ENCODE measurements around the gene PEX19. TPM values are rescaled to one million over a fixed set of nuclear protein-coding genes. Genes with fewer than 3 reads are reported as not detected.
A peak's percentile ranks its signal among the peaks of the same experiment; 100 is the strongest.

The PEX19 gene, protein sequence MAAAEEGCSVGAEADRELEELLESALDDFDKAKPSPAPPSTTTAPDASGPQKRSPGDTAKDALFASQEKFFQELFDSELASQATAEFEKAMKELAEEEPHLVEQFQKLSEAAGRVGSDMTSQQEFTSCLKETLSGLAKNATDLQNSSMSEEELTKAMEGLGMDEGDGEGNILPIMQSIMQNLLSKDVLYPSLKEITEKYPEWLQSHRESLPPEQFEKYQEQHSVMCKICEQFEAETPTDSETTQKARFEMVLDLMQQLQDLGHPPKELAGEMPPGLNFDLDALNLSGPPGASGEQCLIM
- polyA plus RNA-seq: 49.1 TPM
- long read RNA-seq, donor 1, transcript PEX19-201 (8 exons, 3,661 nt): major isoform, 8 of 9 reads
- long read RNA-seq, donor 1, partial matches to known transcripts: 0 of 9 reads
- long read RNA-seq, donor 1, other reads (novel, unspliced or antisense): 0 of 9 reads
- long read RNA-seq, donor 2, transcript PEX19-201 (8 exons, 3,661 nt): major isoform, 21 of 21 reads
- long read RNA-seq, donor 2, partial matches to known transcripts: 0 of 21 reads
- long read RNA-seq, donor 2, other reads (novel, unspliced or antisense): 0 of 21 reads
- long read RNA-seq, donor 3: 0 reads
- long read RNA-seq, donor 4, partial matches to known transcripts: 0 of 4 reads
- long read RNA-seq, donor 4, other reads (novel, unspliced or antisense): 0 of 4 reads
- long read RNA-seq, donor 5, transcript PEX19-201 (8 exons, 3,661 nt): major isoform, 9 of 13 reads
- long read RNA-seq, donor 5, partial matches to known transcripts: 0 of 13 reads
- long read RNA-seq, donor 5, other reads (novel, unspliced or antisense): 0 of 13 reads
- long read RNA-seq, donor 6, transcript PEX19-201 (8 exons, 3,661 nt): major isoform, 21 of 25 reads
- long read RNA-seq, donor 6, partial matches to known transcripts: 0 of 25 reads
- long read RNA-seq, donor 6, other reads (novel, unspliced or antisense): 0 of 25 reads
- long read RNA-seq, donor 7, partial matches to known transcripts: 0 of 7 reads
- long read RNA-seq, donor 7, other reads (novel, unspliced or antisense): 0 of 7 reads
- long read RNA-seq, donor 8, transcript PEX19-201 (8 exons, 3,661 nt): major isoform, 20 of 24 reads
- long read RNA-seq, donor 8, partial matches to known transcripts: 0 of 24 reads
- long read RNA-seq, donor 8, other reads (novel, unspliced or antisense): 0 of 24 reads
- long read RNA-seq, donor 9, transcript PEX19-201 (8 exons, 3,661 nt): major isoform, 15 of 17 reads
- long read RNA-seq, donor 9, partial matches to known transcripts: 0 of 17 reads
- long read RNA-seq, donor 9, other reads (novel, unspliced or antisense): 0 of 17 reads
- long read RNA-seq, donor 10, transcript PEX19-201 (8 exons, 3,661 nt): major isoform, 24 of 30 reads
- long read RNA-seq, donor 10, partial matches to known transcripts: 0 of 30 reads
- long read RNA-seq, donor 10, other reads (novel, unspliced or antisense): 0 of 30 reads
- long read RNA-seq, donor 11, transcript PEX19-201 (8 exons, 3,661 nt): major isoform, 12 of 14 reads
- long read RNA-seq, donor 11, partial matches to known transcripts: 0 of 14 reads
- long read RNA-seq, donor 11, other reads (novel, unspliced or antisense): 0 of 14 reads

DNA sequence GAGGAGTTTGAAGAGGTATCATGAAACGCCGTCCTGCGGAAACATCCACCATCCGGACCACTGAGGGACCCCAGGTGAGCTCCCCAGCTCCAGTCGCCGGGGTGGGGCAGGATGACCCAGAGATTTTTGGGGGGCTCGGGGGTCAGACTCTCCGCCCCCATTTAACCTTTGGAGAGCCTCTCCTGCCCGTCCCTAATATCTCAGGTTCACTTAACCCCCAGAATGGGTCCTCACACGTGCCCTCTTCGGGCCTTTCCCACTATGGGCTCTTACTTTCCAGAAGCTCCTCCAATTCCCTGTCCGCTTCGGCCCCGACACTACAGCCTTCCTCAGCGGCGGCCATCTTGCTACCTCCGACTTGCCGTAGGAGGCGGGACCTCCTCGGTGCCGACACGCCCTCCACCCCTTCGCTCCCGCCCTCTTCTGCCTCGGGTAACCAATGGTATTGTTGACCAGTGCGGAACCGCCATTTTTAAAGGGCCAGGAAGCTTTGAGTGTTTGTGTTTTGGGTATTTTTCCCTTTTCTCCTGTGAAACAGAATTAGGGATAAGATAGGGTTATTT lies at the start of gene PEX19:
Gene PEX19 (minus strand): TSS at position 352 of the 563 bp plus-strand sequence. CDS start 9 bp downstream, at position 343.
- Histone ChIP-seq H3K4me3 (ENCODE audit: low read length) (peak within 1 kb of the TSS; percentile 87), H3K36me3 (ENCODE audit: control insufficient read depth, insufficient read depth, low read length) (peaks cover 41% of the 10 kb centered on the region), H3K27me3 (ENCODE audit: control insufficient read depth, insufficient read depth, low read length) (no peaks in the 10 kb centered on the region), H3K4me1 (ENCODE audit: control insufficient read depth, insufficient read depth, low read length) (peaks cover 13% of the 10 kb centered on the region), H3K9me3 (ENCODE audit: control insufficient read depth, low read depth, low read length) (no peaks in the 10 kb centered on the region), H3K27ac (ENCODE audit: low read length) (peak within 1 kb of the TSS; percentile 77)
- DNase-seq: peak; percentile 92 to 93
- no CpG with 5 or more reads among the region's 27 CpGs for WGBS (ENCODE audit: insufficient coverage, low lambda C conversion rate)

DNA sequence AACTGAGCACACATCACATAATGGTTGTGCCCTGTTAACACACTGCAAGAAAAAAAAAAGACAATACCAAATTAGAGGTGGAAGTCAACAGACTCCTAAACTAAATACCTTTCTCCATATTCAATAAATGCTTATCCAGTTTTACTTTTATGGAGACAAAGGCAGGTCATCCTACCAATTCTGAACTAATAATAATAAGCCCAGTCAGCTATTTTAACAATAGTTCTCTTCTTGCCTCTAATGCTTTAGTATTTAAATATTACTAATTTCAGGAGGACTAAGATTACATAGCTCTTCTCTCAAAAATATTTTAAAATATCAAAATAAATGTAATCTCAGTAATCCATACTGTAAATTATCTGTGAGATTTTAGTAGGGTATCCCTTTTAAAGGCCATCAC lies 47.6 kb upstream of the PEX19 start:
- peaks cover 80% of the 10 kb centered on the region for H3K36me3 ChIP-seq (ENCODE audit: control insufficient read depth, insufficient read depth, low read length)
- H3K4me1 ChIP-seq (ENCODE audit: control insufficient read depth, insufficient read depth, low read length): no peaks in the 10 kb centered on the region
- no peak for DNase-seq
- H3K27me3 ChIP-seq (ENCODE audit: control insufficient read depth, insufficient read depth, low read length): no peaks in the 10 kb centered on the region
- H3K4me3 ChIP-seq (ENCODE audit: low read length): no peak overlapping the region
- no peak overlapping the region for H3K27ac ChIP-seq (ENCODE audit: low read length)
- no peaks in the 10 kb centered on the region for H3K9me3 ChIP-seq (ENCODE audit: control insufficient read depth, low read depth, low read length)

DNA sequence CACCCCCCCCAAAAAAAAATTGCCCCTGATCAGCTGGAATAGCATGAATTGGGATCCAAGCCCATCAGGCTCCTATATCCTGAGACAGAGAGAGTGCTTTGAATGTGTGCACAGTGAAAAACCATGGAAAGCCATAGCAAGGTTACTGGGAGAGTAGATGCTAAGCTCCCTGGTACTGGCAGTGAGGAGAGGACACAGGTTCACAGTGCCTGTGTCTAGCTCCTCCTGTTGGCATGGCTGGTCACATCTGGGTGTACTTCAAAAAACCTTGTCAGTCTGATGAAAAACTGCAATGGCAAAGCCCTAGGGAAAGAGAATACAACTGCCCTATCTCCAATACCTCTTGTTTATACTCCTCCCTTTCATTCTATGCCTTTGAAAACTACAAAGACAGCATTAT lies 45.2 kb upstream of the PEX19 start:
- no peak overlapping the region for H3K4me3 ChIP-seq (ENCODE audit: low read length)
- H3K9me3 ChIP-seq (ENCODE audit: control insufficient read depth, low read depth, low read length): no peaks in the 10 kb centered on the region
- H3K27me3 ChIP-seq (ENCODE audit: control insufficient read depth, insufficient read depth, low read length): no peaks in the 10 kb centered on the region
- no peaks in the 10 kb centered on the region for H3K4me1 ChIP-seq (ENCODE audit: control insufficient read depth, insufficient read depth, low read length)
- DNase-seq: no peak
- no peak overlapping the region for H3K27ac ChIP-seq (ENCODE audit: low read length)
- peaks cover 90% of the 10 kb centered on the region for H3K36me3 ChIP-seq (ENCODE audit: control insufficient read depth, insufficient read depth, low read length)

DNA sequence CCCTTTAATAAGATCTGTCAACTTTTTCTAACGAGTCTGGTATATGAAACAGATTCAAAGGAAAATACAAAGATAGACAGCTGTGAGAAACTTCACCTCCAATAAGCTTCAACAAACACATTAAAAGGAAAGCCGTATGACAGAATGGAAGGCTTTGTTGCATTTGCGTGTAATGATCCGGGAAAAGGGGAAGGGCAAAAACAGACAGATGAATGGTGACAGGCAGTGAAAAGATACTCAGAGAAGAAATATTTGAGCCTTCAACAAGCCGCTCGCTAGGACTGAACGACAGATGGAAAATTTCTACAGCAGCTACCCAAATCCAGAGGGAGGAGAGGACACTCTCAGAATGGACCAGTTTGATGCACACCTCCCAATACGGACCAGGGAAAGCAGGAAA lies 43.3 kb upstream of the PEX19 start:
- 100% methylated on average over 5 of the region's 8 CpGs for WGBS (ENCODE audit: insufficient coverage, low lambda C conversion rate)
- no peaks in the 10 kb centered on the region for H3K4me1 ChIP-seq (ENCODE audit: control insufficient read depth, insufficient read depth, low read length)

DNA sequence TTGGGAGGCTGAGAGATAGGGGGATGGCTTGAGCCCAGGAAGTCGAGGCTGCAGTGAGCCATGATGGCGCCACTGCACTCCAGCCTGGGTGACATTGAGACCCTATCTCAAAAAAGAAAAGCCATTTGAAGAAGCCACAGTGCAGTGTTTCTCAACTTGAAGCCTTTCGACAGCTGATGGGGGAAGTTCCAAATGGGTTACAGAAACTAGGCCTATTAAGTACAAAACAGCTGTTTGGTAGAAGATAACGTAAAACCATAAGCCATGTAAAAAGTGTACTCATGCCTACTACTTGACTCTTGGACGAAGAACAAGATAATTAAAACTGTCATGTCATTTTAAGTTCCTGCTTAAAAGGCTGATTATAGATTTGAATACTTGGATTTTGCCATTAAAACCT lies 41.5 kb upstream of the PEX19 start:
- WGBS (ENCODE audit: insufficient coverage, low lambda C conversion rate): no CpG with 5 or more reads among the region's 5 CpGs
- H3K36me3 ChIP-seq (ENCODE audit: control insufficient read depth, insufficient read depth, low read length): peaks cover 88% of the 10 kb centered on the region

More for the DNA sequence above, 43.3 kb upstream of the PEX19 start:
- no peak overlapping the region for H3K27ac ChIP-seq (ENCODE audit: low read length)
- no peak for DNase-seq
- H3K36me3 ChIP-seq (ENCODE audit: control insufficient read depth, insufficient read depth, low read length): peaks cover 86% of the 10 kb centered on the region
- no peaks in the 10 kb centered on the region for H3K9me3 ChIP-seq (ENCODE audit: control insufficient read depth, low read depth, low read length)
- no peaks in the 10 kb centered on the region for H3K27me3 ChIP-seq (ENCODE audit: control insufficient read depth, insufficient read depth, low read length)
- H3K4me3 ChIP-seq (ENCODE audit: low read length): no peak overlapping the region

DNA sequence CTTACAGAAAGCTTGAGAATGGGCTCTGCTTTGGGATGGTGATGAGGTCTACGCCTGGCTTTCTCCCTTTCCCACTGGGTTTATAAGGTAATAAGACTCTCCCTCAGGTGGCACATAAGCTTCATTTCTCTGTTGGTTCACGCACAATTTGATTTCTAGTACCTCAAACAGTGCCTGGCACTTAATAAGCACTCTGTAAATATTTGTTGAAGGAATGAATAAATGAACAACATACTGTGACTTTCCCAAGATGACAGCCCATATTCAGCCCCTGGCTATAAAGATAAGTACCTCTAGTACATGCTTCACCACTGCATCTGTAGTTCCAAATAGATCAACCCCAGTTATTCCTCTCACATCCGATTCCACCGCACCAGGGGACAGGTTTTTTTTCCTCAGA lies 40.3 kb upstream of the PEX19 start:
- DNase-seq: no peak
- no peak overlapping the region for H3K4me3 ChIP-seq (ENCODE audit: low read length)
- H3K36me3 ChIP-seq (ENCODE audit: control insufficient read depth, insufficient read depth, low read length): peaks cover 82% of the 10 kb centered on the region
- H3K27me3 ChIP-seq (ENCODE audit: control insufficient read depth, insufficient read depth, low read length): no peaks in the 10 kb centered on the region
- no peak overlapping the region for H3K27ac ChIP-seq (ENCODE audit: low read length)
- WGBS (ENCODE audit: insufficient coverage, low lambda C conversion rate): no CpG with 5 or more reads among the region's 4 CpGs
- no peaks in the 10 kb centered on the region for H3K4me1 ChIP-seq (ENCODE audit: control insufficient read depth, insufficient read depth, low read length)
- H3K9me3 ChIP-seq (ENCODE audit: control insufficient read depth, low read depth, low read length): no peaks in the 10 kb centered on the region

More for the DNA sequence above, 41.5 kb upstream of the PEX19 start:
- H3K27me3 ChIP-seq (ENCODE audit: control insufficient read depth, insufficient read depth, low read length): no peaks in the 10 kb centered on the region
- DNase-seq: no peak
- H3K9me3 ChIP-seq (ENCODE audit: control insufficient read depth, low read depth, low read length): no peaks in the 10 kb centered on the region
- H3K4me1 ChIP-seq (ENCODE audit: control insufficient read depth, insufficient read depth, low read length): no peaks in the 10 kb centered on the region
- no peak overlapping the region for H3K27ac ChIP-seq (ENCODE audit: low read length)
- no peak overlapping the region for H3K4me3 ChIP-seq (ENCODE audit: low read length)

DNA sequence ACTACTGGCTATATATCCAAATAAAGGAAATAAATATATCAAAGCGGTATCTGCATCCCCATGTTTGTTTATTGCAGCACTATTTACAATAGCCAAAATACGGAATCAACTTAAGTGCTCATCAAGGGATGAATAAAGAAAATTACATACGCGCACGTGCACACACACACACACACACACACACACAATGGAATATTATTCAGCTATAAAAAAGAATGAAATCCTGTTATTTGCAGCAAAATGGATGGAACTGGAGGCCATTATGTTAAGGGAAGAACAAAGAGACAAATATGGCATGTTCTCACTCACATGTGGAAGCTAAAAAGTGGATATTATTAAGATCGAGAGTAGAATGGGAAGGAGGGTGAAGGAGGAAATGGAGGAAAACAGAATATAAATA lies 37.9 kb upstream of the PEX19 start:
- WGBS (ENCODE audit: insufficient coverage, low lambda C conversion rate): 100% methylated on average over 1 of the region's 6 CpGs
- H3K9me3 ChIP-seq (ENCODE audit: control insufficient read depth, low read depth, low read length): no peaks in the 10 kb centered on the region
- no peaks in the 10 kb centered on the region for H3K27me3 ChIP-seq (ENCODE audit: control insufficient read depth, insufficient read depth, low read length)
- no peak overlapping the region for H3K27ac ChIP-seq (ENCODE audit: low read length)
- H3K4me3 ChIP-seq (ENCODE audit: low read length): no peak overlapping the region
- DNase-seq: no peak
- peaks cover 70% of the 10 kb centered on the region for H3K36me3 ChIP-seq (ENCODE audit: control insufficient read depth, insufficient read depth, low read length)
- H3K4me1 ChIP-seq (ENCODE audit: control insufficient read depth, insufficient read depth, low read length): no peaks in the 10 kb centered on the region

DNA sequence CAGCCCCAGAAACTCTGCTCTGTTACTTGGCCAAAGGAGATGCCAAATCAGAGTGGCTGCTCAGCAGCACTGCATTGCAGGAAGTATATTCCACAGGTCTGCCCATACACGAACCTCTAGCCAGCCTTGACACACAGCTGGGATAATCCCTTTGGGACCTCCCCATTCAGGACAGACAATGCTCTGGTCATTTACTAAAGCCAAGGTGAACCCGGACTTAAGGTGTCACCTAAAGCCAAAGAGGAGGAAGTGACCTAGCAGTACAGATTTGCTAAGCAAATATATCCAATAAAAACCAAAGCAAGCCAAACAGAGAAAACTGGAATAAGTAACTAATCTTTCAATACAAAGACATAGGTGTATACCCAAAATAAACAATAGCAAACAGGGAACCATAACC lies 30.4 kb upstream of the PEX19 start:
- H3K27ac ChIP-seq (ENCODE audit: low read length): no peak overlapping the region
- DNase-seq: no peak
- H3K4me1 ChIP-seq (ENCODE audit: control insufficient read depth, insufficient read depth, low read length): no peaks in the 10 kb centered on the region
- H3K4me3 ChIP-seq (ENCODE audit: low read length): no peak overlapping the region
- peaks cover 7% of the 10 kb centered on the region for H3K9me3 ChIP-seq (ENCODE audit: control insufficient read depth, low read depth, low read length)
- H3K36me3 ChIP-seq (ENCODE audit: control insufficient read depth, insufficient read depth, low read length): peaks cover 76% of the 10 kb centered on the region
- no CpG with 5 or more reads among the region's 2 CpGs for WGBS (ENCODE audit: insufficient coverage, low lambda C conversion rate)
- H3K27me3 ChIP-seq (ENCODE audit: control insufficient read depth, insufficient read depth, low read length): no peaks in the 10 kb centered on the region

DNA sequence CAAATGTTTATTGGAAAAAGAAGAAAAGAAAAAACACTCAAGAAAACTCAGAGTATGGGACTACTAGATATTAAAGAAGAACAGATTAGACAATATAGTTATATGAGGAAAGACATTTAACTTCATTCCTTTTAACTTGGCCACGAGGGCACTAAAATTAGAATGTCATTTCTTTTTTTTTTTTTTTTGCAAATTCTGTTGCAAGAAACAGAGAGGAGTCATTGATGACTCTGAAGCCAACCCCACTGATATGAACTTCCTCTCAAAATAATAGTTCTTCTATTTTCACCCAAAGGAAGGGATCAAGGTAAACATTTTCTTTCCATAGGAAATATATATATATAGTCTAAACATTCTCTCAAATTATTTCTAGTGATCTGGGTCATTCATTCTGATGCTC lies 24.6 kb upstream of the PEX19 start:
- DNase-seq: no peak
- Histone ChIP-seq H3K27ac (ENCODE audit: low read length) (no peak overlapping the region), H3K4me3 (ENCODE audit: low read length) (no peak overlapping the region), H3K36me3 (ENCODE audit: control insufficient read depth, insufficient read depth, low read length) (peaks cover 89% of the 10 kb centered on the region), H3K9me3 (ENCODE audit: control insufficient read depth, low read depth, low read length) (no peaks in the 10 kb centered on the region), H3K27me3 (ENCODE audit: control insufficient read depth, insufficient read depth, low read length) (no peaks in the 10 kb centered on the region), H3K4me1 (ENCODE audit: control insufficient read depth, insufficient read depth, low read length) (no peaks in the 10 kb centered on the region)
- WGBS (ENCODE audit: insufficient coverage, low lambda C conversion rate): no CpG with 5 or more reads among the region's 1 CpG

All from large intestine (tissue), 12 donors.